ENCODE results near the gene RPTOR. TPM values are rescaled to one million over a fixed set of nuclear protein-coding genes. Genes with fewer than 3 reads are reported as not detected.

The RPTOR gene
- total and polyA plus RNA-seq, 10 of the 15 experiments (the other 5 are each of a cell fraction or from before 2014, with no cell fraction given), result 0.18 to 32.1 (median 7.8) TPM

GRCh38 chr17:80906364-80907259 is 362.0 kb downstream of the RPTOR start:
- H2AFZ ChIP-seq (ENCODE audit: control insufficient read depth, low read depth, low read length), result no peak overlapping the region
- H3K4me2 ChIP-seq (ENCODE audit: control insufficient read depth, insufficient read depth), result no peak overlapping the region
- DNase-seq (ENCODE audit: low read depth, low spot score), result no peak
- no peak overlapping the region for H3K9ac ChIP-seq (ENCODE audit: control insufficient read depth, insufficient read depth, low read length)
- H3K36me3 ChIP-seq (ENCODE audit: control insufficient read depth in 2 of 2, insufficient read depth in 2 of 2, low read length in 1 of 2), result peaks cover 6 to 7% of the 10 kb centered on the region in 2 experiments; a peak in 3 of 4 replicates
- ChIA-PET RAD21 (ENCODE audit: unreplicated experiment) (no interaction called here), SMC1A (ENCODE audit: uncharacterized antibody, unreplicated experiment) (no interaction called here), CTCF (no interaction called here), POLR2A (no interaction called here)
- H3K79me2 ChIP-seq (ENCODE audit: control insufficient read depth, insufficient read depth, low read length), result no peaks in the 10 kb centered on the region
- H4K20me1 ChIP-seq (ENCODE audit: control insufficient read depth, insufficient read depth), result no peaks in the 10 kb centered on the region
- in situ Hi-C loops (cut with MboI) (no loop called here), intact Hi-C loops (cut with micrococcal nuclease; ENCODE audit: unreplicated experiment) (no loop called here)
- no peak for TF ChIP-seq IKZF2 (IDR thresholded peaks at IDR 0.05)
- TF ChIP-seq CREM (IDR thresholded peaks at IDR 0.05; ENCODE audit: low read depth), result no peak
- no peak for TF ChIP-seq E4F1 (IDR thresholded peaks at IDR 0.05; ENCODE audit: borderline replicate concordance, partially characterized antibody)
- TF ChIP-seq SIN3A (IDR thresholded peaks at IDR 0.05; ENCODE audit: low read depth, low read length), result no peak
- no peak for TF ChIP-seq TCF7 (IDR thresholded peaks at IDR 0.05; ENCODE audit: borderline replicate concordance)
- no peak for TF ChIP-seq MXI1 (IDR thresholded peaks at IDR 0.05; ENCODE audit: low read depth, low read length)
- no peak for TF ChIP-seq ZNF622 (IDR thresholded peaks at IDR 0.05)
- no peak for TF ChIP-seq BCL3 (IDR thresholded peaks at IDR 0.05; ENCODE audit: borderline replicate concordance, insufficient read depth, low read depth, low read length, poor library complexity, severe bottlenecking)
- TF ChIP-seq MLLT1 (IDR thresholded peaks at IDR 0.05), result no peak
- TF ChIP-seq STAT1 (conservative IDR thresholded peaks at IDR 0.05), result no peak
- TF ChIP-seq MAX (IDR thresholded peaks at IDR 0.05; ENCODE audit: low read depth, low read length), result no peak
- no peak for TF ChIP-seq RAD21 (IDR thresholded peaks at IDR 0.05; ENCODE audit: insufficient read depth, low read depth, low read length)
- H3K4me3 ChIP-seq, result no peak overlapping the region
- ATAC-seq, result no peak
- no peak overlapping the region for H3K27ac ChIP-seq (ENCODE audit: control insufficient read depth, insufficient read depth)
- H3K4me1 ChIP-seq (ENCODE audit: control insufficient read depth, insufficient read depth, low read length), result peaks cover 34% of the 10 kb centered on the region
- H3K27me3 ChIP-seq (replicated peaks in 1 of 2; ENCODE audit: control insufficient read depth in 2 of 2, insufficient read depth in 2 of 2, low read length in 1 of 2), result no peaks in the 10 kb centered on the region
- 98% methylated on average over 39 of the region's 39 CpGs for WGBS (ENCODE audit: insufficient coverage, insufficient replicate concordance, low lambda C conversion rate, missing lambda C conversion rate)
- FAIRE-seq, result no peak
- BruUV-seq (replicated peaks), result no TSS peak
- peaks cover 1% of the 10 kb centered on the region; the same call in 2 of the 3 replicates for H3K9me3 ChIP-seq (replicated peaks; ENCODE audit: control insufficient read depth, insufficient read depth, low read length)
